NCI-H128 (cell line): ENCODE measurements around the gene HRC.
"Not testable (repeated sequence)": the region's sequence is repeated elsewhere in the genome, so short reads cannot be mapped to it uniquely, and the experiment has no call there.

Source experiments
- DNase-seq: peaks from one replicate; lab custom pipeline; 2025; ENCODE audit not compliant: unreplicated experiment; lab: John Stamatoyannopoulos, UW

HRC gene

DNA sequence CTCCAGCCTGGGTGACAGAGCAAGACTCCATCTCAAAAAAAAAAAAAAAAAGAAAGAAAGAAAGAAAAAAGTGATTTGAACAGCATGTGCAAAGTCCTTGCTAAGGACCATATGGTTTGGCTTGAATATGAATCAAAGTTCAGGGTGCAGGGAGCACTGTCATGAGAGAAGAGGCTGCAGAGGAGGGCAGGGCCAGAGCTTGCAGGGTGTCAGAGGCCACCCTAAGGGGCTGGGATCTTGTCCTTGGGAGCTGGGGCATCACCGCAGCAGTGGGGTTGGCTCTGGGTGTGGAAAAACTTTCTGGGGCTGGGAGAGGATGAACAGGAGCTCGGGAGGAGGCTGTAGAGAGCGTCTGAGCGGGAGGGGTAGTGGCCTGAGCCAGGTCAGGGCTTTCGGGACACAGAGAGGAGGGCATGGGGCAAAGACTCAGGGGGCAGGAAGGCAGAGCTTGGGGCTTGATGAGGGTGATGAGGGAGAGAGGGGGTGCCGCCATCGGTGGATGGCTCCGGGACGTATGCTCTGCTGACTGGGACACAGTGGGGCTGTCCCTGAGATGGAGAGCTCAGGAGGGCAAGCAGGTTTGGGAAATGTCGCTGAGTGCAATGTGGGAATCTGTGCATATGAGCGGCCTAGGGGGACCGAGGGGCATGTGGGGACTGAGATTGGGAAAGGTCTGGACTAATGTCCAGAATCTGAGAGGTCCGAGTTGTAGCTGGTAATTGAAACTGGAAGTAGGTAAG lies 5.4 kb upstream of the HRC start:
- DNase-seq = no peak

DNA sequence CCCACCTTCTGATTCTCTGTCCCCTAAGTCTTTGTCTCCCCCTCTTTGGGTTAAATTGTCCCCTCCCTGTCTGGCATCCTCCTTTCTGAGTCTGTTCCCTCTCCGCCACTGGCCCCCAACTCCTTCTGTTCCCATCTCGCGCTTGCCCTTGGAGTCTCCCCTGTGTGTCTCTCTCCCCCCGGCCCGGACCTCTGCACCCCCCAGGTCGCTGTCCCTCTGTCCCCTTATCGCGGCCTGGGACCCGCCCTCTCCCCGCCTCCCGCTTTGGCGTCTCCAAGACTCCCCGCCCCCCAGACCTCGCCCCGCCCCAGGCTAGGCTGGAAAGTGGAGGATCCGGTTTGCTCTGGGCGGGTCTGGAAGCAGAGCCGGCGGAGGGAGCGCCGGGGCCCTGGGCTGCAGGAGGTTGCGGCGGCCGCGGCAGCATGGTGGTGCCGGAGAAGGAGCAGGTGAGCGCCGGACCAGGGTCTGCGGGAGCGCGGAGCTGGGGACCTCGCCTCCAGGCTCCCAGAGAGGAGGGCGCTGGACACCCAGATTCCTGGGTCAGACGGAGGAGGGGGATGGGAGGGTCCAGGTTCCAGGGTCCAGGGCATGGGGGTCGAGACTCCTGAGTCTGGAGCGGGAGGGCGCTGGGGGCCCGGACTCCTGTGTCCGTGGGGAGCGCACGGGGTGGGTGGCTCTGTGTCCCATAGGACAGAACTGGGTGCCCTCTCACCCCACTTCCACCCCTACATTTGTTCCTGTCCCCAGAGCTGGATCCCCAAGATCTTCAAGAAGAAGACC lies 2.4 kb upstream of the HRC start, which contains the start of gene TRPM4:
Gene TRPM4 (plus strand): TSS at position 348 of the 780 bp plus-strand sequence. CDS start 75 bp downstream, at position 423.
- DNase-seq = peak; percentile 47

DNA sequence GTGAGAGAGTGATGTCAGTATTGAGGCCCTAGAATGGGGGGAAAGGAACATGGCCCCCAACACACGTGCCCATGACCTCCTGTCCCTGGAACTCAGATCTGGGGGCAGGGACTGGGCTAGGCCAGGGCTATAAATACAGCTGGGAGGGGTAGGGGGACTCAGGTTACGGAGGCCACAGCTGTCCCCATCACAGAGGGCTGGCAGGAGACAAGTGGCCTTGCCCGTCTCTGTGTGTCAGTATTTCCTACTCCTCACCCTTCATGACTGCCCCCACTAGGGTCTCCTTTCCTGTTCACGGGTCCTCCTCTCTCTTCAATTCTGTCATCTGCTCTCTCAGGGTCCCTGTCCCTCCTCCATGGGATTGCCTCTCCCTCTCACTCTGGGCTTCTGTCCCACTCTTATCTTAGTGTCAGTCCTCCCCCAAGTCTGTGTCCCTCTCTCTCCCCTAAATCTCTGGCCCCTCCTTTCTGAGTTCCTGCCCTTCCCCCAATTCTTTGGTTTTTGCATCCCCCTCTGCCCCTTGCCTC lies 687 bp upstream of the HRC start:
- DNase-seq = no peak

DNA sequence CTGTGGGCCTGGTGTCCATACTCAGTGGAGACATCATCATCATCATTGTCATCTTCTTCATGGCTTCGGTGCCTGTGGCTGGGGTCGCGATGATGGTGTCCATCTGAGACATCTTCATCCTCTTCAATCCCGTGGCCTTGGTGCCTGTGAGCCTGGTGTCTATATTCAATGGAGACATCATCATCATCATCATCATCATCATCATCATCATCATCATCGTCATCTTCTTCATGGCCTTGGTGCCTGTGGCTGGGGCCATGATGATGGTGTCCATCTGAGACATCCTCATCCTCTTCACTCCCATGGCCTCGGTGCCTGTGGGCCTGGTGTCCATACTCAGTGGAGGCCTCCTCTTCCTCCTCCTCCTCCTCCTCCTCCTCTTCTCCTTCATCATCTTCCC lies 917 bp downstream of the HRC start:
- DNase-seq = no peak

DNA sequence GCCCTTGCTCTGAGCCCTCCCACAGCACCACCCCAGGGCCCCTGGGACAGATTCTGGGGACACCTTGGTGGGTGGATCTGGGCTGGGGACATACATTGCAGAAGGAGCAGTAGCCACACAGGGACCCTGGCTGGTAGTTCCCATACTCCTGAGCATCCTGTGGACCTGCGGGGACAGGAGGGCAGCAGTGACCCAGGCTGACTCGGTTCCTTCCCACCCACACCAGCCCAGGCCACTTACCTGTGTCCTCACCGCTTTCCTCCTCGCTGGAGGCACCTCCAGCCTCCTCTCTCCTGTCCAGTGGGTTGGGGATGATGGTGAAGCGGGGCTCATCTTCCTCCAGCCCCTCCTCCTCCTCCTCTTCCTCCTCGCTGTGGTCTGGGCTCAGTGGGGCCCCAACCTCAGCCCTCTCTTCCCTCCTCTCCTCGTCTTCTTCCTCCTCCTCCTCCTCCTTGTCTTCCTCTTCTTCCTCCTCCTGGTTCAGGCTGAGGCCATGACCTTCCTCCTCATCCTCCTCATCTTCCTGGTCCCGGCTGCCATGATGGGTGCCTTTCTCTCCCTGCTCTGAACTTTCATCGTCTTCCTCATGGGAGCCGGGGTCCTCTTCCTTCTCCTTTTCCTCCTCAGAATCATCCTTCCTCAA lies 1.9 kb downstream of the HRC start:
- no peak for DNase-seq

DNA sequence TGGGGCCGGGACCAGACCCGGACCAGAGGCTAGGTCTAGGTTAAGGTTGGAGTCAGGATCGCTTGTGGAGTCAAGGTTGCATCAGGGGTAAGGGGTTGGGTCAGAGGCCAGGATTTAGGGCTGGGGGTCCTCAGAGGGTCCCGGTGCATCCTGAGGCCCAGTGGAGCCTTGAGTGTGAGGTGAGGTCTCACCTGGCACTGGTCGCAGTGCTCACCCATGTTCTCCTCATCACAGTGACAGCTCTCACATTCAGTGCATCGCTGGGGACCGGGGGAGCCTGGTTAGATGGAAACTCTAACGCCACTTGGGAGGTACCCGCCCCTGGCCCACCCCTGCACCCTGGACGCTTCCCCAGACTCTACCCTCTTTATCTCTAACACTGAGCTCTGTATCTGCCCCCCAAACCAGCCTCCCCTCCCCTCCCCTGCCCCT lies 3.1 kb downstream of the HRC start:
- no peak for DNase-seq

DNA sequence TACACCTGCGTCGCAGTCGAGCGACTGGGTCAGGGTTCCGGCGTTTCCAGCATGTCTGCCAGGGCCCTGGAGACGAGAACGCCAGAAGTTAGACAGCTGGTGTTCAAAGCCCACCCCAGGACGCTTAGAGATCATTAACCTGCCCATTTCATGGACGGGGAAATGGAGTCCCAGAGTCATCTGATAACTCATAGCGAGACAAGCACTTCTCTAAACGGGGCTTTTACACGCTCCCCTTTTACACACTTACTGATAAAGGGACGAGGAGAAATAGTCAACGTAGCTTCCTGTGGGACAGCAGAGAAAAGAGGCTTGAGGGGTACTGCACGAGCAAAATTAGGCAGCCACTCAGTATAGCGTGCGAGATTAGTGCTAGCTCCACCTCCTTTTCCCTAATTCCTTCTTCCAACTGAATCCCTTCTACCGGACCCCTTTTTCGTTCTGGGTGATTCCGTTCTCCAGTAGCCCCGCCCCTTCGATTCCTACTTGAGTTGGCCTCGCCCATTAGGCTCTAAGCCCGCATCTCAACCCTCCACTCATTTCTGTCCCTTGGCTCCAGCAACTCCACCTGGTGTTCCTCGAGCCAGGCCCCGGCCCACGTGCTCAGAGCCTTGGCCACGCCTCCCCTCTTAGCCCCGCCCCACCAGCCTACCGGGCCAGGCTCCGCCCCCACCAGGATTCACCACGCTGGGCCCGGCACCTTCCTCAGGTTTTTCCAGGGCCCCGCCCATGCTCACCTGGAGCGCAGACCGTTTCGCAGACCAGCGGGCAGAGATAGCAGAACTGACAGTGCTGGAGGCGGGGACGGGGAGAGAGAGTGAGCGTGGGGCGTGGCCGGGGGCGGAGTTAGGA lies 3.7 kb downstream of the HRC start:
- DNase-seq = peak; percentile 42

DNA sequence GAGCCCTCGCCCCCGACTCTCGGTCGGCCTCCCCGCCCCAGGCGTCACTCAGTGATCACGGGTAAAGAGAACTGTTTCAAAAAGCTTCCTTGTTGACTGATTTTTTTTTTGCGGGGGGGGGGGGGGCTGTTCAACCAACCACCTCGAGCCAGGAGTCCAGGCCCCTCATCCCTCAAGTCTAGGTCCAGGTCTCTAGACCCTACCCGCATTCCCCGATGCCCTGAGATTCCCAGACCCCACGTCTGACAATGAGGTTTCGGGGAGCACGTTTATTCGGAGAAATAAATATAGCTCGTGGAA lies 4.3 kb downstream of the HRC start:
- DNase-seq = no peak

DNA sequence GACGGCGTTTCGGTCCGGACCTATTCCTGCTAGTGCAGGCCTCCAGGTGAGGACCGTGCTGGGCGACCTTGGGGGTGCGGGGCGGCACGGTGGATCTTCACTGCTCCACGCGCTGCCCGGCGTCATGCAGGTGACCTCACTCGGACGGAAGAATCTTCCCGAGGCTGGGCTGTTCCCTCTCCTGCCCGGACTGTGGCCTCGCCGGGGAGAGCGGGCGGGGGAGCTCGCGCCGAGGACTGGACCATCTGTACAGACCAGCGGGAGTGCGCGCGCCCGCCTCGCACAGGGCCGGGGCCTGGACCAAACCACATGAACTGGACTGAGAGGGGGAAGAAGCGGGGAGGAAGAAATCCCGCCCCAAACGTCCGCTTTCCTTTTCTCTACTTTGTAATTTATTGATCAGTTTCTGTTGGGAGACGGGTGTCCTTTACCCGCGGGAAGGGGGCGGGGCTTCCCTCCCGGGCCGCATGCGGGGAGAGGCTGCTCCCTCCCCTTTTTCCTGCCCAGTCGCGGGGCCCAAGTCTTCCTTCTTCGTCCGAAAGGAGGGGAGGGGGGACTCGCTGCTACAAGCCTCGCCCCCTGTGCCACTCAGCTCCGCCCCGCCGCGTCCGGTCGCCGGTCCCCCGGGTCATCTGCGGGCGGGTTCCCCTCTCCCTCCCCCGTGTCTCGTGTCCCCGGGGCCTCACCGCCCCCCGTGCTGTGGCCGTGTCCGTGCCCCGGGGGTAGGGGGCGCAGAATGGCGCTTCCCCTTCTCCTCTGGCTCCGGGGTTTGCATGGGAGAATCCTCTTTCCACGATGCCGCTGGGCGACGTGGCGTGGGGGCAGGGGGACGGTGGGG lies 4.9 kb downstream of the HRC start:
- DNase-seq = peak; percentile 67

DNA sequence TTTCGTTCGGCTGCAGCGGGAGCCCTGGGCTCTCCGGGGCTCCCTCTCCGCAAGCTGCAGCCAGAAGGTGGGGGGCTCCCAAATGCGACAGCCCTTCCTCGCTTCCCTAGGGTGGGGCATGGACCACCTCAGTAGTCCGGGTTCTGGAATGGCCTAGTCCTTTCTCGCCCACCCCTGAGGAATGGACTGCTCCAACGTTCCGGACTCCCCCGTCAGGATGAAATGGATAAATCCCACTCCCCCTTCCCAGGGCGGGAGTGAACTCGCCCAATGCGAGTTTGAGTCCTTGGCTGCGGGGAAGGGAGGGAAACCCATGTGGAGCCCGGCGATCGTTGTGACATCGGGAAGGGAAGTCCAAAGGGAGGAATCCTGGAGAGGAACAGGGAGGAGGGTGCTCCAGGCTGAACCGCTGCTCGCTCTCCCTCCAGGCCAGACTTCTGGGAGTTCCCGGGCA lies 5.5 kb downstream of the HRC start:
- peak; percentile 72 for DNase-seq

DNA sequence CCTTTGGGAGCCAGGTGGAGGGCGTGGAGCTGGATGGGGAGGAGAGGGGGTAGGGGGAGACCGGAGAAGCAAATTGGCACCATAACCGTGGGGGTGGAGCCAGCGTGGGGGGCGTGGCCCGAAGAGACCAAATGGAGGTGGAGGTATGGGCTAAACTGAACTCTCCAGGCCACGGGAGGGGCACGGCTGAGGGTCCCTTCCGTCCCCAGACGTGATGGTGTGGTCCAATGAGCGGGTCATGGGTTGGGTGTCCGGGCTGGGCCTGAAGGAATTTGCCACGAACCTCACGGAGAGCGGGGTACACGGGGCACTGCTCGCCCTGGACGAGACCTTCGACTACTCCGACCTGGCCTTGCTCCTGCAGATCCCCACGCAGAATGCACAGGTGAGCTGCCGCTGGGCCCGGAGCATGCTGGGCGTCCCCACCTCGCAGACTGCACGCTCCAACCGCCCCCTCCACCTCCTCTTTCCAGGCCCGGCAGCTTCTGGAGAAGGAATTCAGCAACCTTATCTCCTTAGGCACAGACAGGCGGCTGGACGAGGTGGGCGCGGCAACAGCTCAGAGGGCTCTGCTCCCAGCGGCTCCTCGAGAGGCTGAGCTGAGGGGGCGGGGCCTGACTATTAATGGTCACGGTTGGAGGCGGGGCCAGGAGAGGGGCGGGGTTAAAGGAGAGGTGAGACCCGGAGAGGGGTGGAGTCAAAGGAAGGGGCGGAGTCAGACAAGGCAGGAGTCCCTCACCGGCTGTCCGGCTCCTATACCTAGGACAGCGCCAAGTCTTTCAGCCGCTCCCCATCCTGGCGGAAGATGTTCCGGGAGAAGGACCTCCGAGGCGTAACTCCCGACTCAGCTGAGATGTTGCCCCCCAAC lies 6.2 kb downstream of the HRC start:
- DNase-seq = peak; percentile 83

DNA sequence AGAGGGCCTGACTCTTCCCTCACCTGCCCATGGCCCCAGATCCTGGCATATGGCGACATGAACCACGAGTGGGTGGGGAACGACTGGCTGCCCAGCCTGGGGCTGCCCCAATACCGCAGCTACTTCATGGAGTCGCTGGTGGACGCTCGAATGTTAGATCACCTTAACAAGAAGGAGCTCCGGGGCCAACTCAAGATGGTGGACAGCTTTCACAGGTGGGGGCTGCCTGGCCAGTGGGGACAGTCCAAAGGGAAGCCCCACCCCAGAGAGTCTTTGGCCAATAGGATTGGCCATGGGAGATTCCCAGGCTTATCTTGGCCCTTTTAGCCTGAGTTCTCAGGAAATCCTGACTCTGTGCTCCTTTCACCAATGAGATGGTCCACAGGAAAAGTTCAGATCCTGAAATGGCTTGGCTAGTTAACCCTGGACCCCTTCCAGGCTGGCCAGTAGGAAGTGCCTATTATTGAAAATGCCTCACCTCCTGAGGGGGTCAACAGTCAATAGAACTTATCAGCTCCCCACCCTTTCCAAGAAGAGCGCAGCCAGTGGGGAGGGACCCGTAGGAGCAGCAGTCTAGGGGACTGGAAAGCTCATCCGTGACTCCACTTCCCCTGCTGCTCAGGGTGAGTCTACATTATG lies 7.0 kb downstream of the HRC start:
- DNase-seq = no peak

DNA sequence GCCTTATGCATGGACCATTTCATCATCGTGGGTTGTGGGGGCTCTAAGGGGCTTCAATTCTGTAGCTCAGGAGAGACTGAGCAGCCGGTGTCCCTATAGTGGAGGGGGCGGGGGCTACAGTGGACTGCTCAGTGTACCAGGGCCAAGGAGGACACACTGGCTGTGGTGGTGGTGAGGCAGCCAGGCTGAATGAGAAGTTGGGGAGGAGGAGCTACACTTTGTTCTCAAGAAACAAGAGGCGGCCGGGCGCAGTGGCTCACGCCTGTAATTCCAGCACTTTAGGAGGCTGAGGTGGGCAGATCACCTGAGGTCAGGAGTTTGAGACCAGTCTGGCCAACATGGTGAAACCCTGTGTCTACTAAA lies 8.8 kb downstream of the HRC start:
- not testable (repeated sequence) for DNase-seq

DNA sequence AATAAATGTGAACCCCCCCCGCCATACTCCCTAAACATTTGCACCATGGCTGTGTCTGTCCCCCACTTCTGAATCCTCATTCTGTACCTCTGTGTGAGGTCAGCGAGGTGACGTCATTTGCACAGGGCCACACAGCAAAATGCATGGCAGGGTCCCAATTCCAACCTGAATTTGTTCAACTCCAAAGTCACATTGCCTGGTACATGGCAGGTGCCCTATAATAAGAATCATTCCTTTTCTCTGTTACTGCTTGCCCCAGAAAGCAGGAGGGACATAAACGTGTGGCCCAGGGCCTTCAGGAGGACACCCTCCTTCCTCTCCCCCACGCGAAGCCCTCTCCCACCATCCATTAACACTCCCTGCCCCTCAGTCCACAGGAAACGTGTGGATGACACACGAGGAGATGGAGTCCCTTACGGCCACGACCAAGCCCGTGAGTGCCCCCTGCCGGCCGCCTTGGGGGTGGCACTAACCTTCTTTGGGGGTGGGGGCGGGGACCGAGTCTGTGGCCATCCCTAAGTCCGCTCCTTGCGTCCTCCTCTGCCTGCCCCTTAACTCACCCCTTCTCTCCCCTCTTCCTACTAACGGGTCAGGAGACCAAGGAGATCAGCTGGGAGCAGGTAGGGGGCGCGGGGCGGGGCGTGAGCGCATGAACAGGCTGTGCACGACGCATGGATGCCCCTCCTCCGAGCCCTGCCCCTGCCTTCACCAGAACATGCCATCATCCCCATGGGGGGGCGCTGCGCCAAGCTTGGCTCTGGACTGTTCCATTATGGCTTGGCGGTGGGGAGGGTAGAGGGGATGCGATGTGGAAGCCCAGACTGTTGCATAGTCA lies 9.4 kb downstream of the HRC start:
- peak; percentile 25 for DNase-seq

DNA sequence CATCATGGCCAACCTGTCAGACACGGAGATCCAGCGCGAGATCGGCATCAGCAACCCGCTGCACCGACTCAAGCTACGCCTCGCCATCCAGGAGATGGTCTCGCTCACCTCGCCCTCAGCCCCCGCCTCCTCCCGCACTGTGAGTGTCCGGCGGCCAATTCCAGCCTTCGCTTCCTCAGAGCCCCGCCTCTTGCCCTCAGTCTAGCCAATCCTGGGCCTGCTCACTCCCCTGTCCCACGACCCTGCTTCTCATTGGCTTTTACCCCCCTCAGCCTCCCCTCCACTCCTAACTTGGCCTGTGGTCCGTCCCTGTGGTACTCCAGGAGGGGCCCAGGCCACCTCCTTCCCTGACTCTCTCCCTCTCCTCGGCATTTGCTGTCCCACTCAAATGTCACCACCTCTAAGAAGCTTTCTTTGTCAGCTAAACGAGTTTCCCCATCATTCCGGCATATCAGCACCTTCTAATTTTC lies 12.3 kb downstream of the HRC start:
- peak; percentile 61 for DNase-seq

DNA sequence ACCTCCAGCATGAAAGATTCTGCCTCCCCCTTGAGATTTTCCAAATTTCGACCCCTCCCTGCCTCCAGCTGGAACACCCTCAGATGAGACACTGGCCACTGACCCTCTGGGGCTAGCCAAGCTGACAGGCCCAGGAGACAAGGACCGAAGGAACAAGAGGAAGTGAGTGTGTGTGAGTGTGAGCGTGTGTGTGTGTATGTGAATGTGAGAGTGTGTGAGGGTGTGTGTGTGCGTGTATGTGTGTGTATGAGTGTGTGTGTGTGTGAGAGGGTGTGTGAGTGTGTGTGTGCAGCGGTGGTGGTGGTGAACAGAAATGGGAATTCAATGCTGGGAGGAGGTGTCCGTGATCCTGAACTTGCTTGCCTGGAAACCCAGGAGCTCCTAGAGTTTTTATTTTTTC lies 13.8 kb downstream of the HRC start:
- DNase-seq = no peak

DNA sequence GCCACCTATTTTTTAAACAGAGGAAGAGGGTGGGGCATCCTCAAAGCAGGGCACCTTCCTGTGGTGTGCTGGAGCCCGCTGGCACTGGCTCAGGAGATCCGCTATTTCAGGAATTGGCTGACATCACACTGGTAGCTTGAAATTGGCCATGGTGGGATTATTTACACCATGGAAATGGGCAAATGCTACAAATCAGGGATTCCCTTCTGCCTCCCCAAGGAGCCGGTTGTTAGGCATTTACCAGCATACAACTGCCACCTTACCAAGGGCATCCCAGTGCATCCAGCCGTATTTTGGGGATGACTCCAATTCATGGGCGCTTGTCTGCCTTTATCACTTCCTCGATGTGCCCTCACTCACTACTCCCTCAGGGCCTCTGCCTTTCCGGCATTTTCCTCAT lies 14.2 kb downstream of the HRC start:
- DNase-seq = no peak

DNA sequence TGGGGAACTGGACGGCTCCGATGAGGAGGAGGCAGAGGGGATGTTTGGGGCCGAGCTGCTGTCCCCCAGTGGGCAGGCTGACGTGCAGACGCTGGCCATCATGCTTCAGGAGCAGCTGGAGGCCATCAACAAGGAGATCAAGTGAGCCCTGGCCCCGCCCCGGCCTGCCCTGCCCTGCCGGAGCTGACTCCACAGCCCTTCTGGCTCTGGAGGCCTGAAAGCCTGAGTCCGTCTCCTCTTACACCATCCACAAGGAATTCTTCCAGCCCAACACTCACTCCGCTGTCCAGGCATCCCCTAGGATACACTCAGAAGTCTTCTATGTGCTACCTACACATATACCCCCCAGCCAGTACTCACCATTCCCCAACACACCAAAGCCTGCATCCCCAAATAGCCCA lies 18.4 kb downstream of the HRC start:
- DNase-seq = no peak
